ENCODE measurements around the gene STX2.

STX2 gene

GRCh38 chr12:130765186-130765659, 73.8 kb downstream of the STX2 start:
- no peak overlapping the region for H3K4me3 ChIP-seq (ENCODE audit: low read length)
- no peak for TF ChIP-seq CTCF (conservative IDR thresholded peaks at IDR 0.05; ENCODE audit: low read length)
- DNase-seq (ENCODE audit: low read depth): peak; percentile 12

- no peak for TF ChIP-seq CTCF (conservative IDR thresholded peaks at IDR 0.05; ENCODE audit: low read length)
- DNase-seq (ENCODE audit: low read depth): peak; percentile 17
- no peak overlapping the region for H3K4me3 ChIP-seq (ENCODE audit: low read length)
Measured at GRCh38 chr12:130764475-130765185, 74.4 kb downstream of the STX2 start.

GRCh38 chr12:130764073-130764472, 75.0 kb downstream of the STX2 start:
- H3K4me3 ChIP-seq (ENCODE audit: low read length): no peak overlapping the region
- no peak for TF ChIP-seq CTCF (conservative IDR thresholded peaks at IDR 0.05; ENCODE audit: low read length)
- peak; percentile 5 for DNase-seq (ENCODE audit: low read depth)

GRCh38 chr12:130762319-130762675, 76.8 kb downstream of the STX2 start:
- DNase-seq (ENCODE audit: low read depth): no peak
- no peak for TF ChIP-seq CTCF (conservative IDR thresholded peaks at IDR 0.05; ENCODE audit: low read length)
- no peak overlapping the region for H3K4me3 ChIP-seq (ENCODE audit: low read length)

DNA sequence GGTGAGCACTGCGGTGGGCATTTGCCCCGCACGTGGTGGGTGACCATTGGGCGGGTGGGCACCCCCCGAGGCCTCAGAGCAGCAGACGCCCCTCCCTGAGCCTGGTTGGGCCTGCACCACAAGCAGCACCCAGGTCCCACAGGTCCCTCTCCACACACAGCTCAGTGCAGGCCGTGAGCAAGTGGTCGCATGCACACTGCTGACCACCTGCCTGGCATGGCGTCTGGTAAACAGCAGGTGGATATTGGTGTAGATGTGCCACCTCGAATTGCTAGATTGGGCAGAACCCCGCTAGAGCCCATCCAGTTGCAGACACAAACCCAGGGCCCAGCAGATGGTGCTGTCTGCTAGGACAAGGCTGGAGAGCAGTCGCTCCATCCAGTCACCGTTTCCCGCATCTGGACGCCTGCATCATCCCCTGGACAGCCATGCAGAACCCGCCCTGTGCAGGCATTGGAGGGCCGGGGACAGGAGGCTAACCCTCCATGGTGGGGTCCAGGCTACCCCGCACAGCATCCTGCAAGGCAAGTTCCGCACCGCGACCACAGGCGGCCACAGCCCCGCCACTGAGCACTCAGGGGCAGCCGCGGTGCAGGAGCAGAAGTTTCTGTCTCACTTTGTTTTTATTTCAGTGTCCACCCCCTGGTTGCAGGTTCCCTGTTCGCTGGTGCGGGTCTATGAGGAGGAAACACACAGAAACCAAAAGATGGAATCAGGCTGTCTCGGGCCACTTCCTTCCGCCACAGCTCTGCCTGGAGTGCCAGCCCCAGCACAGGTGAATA, 77.3 kb downstream of the STX2 start:
- no peak overlapping the region for H3K4me3 ChIP-seq (ENCODE audit: low read length)
- DNase-seq (ENCODE audit: low read depth): peak; percentile 51
- peak; percentile 65 for TF ChIP-seq CTCF (conservative IDR thresholded peaks at IDR 0.05; ENCODE audit: low read length)

DNA sequence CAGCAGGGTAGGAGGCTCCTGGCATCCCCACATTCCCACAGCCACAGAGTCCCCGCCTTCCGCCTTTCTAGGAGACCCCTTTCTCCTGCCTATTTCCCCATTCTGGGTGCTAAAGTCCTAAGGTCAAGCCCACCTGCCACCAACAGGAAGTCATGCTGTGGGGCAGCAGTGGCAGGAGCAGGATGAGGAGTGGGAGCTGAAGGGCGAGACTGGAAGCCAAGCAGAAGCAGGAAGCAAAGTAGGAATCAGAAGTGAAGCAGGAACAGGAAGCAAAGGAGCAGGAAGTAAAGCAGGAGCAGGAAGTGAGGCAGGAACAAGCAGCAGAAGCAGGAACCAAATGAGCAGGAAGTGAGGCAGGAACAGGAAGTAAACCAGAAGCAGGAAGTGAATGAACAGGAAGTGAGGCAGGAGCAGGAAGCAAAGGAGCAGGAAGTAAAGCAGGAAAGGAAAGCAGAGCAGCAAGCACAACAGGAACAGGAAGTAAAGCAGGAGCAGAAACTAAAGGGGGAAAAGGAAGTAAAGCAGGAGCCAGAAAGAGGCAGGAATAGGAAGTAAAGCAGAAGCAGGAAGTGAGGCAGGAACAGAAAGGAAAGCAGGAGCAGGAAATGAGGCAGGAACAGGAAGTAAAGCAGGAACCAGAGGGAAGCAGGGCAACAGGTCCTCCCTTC, 84.7 kb downstream of the STX2 start:
- DNase-seq (ENCODE audit: low read depth): no peak
- no peak overlapping the region for H3K4me3 ChIP-seq (ENCODE audit: low read length)
- TF ChIP-seq CTCF (conservative IDR thresholded peaks at IDR 0.05; ENCODE audit: low read length): no peak

Measured in AG10803 (cell line).